HG03060 (cell line): ENCODE results near the gene NCAPG2.

ENCODE experiments used
- ATAC-seq: cut with Tn5 transposase; IDR thresholded peaks from one replicate; pipeline ENCODE4 v1.9.1; 2021; ENCODE audit warnings: low read depth, moderate number of reproducible peaks; ENCODE audit not compliant: unreplicated experiment

NCAPG2 gene

GRCh38 chr7:158733775-158734494 is 29.3 kb upstream of the NCAPG2 start:
- ATAC-seq = no peak

GRCh38 chr7:158733220-158733519 is 28.6 kb upstream of the NCAPG2 start:
- no peak for ATAC-seq

- ATAC-seq = no peak
Measured at GRCh38 chr7:158732494-158733219, 28.1 kb upstream of the NCAPG2 start.

GRCh38 chr7:158731761-158732160 is 27.2 kb upstream of the NCAPG2 start:
- ATAC-seq = no peak

- ATAC-seq = no peak
Measured at GRCh38 chr7:158730383-158731346, 26.1 kb upstream of the NCAPG2 start.

- no peak for ATAC-seq
Measured at GRCh38 chr7:158729646-158730382, 25.2 kb upstream of the NCAPG2 start.

GRCh38 chr7:158728911-158729645 is 24.5 kb upstream of the NCAPG2 start:
- no peak for ATAC-seq

- no peak for ATAC-seq
Measured at GRCh38 chr7:158727690-158728089, 23.1 kb upstream of the NCAPG2 start.

GRCh38 chr7:158726277-158726807 is 21.7 kb upstream of the NCAPG2 start:
- ATAC-seq = no peak

- no peak for ATAC-seq
Measured at GRCh38 chr7:158725506-158725800, 20.8 kb upstream of the NCAPG2 start.

- no peak for ATAC-seq
Measured at GRCh38 chr7:158724658-158725505, 20.3 kb upstream of the NCAPG2 start.

- ATAC-seq = no peak
Measured at GRCh38 chr7:158723714-158724385, 19.2 kb upstream of the NCAPG2 start.

- ATAC-seq = no peak
Measured at GRCh38 chr7:158723266-158723665, 18.7 kb upstream of the NCAPG2 start.

GRCh38 chr7:158722574-158723237 is 18.1 kb upstream of the NCAPG2 start:
- no peak for ATAC-seq

GRCh38 chr7:158720112-158720511 is 15.5 kb upstream of the NCAPG2 start:
- ATAC-seq = no peak

- no peak for ATAC-seq
Measured at GRCh38 chr7:158716802-158717201, 12.2 kb upstream of the NCAPG2 start.

- ATAC-seq = no peak
Measured at GRCh38 chr7:158710651-158711102, 6.1 kb upstream of the NCAPG2 start.

GRCh38 chr7:158707610-158708009 is 3.0 kb upstream of the NCAPG2 start:
- no peak for ATAC-seq
